OCI-LY7 (cell line): Measurements from ENCODE around the gene CALD1. TPM values are rescaled to one million over a fixed set of nuclear protein-coding genes. Genes with fewer than 3 reads are reported as not detected.

Experiments
- BruUV-seq: library from RNA; stranded (reverse); fragments of 400-500 nt; replicated peaks from 2 replicates; lab custom pipeline; 2021; lab: Mats Ljungman, UMichigan
- CTCF ChIA-PET: fragments of 300-600 bp; sonication (Branson Sonifier 250); formaldehyde crosslinking; loops from one replicate; lab custom pipeline; 2022; ENCODE audit warnings: antibody characterized with exemption; ENCODE audit not compliant: unreplicated experiment; lab: Charles Lee
- POLR2A ChIA-PET: fragments of 300-600 bp; sonication (Branson Sonifier 250); formaldehyde crosslinking; loops from one replicate; lab custom pipeline; 2022; ENCODE audit warnings: antibody characterized with exemption; lab: Charles Lee
- DNase-seq: peaks from one replicate; pipeline ENCODE4 v3.0.0-alpha.2; 2015; ENCODE audit warnings: low spot score
- H2AFZ ChIP-seq: fragments of 200-600 bp; sonication (generic), shearing (Covaris generic); 2 replicates; pipeline ENCODE4 v1.6.1; 2014; ENCODE audit warnings: mild to moderate bottlenecking, antibody characterized with exemption, low read length, moderate library complexity
- H3K27ac ChIP-seq: fragments of 200-600 bp; sonication (generic); 2 replicates; pipeline ENCODE4 v1.5.1; 2014; ENCODE audit warnings: mixed run types, low read depth, mild to moderate bottlenecking, moderate library complexity, low read length, inconsistent platforms; ENCODE audit not compliant: poor library complexity, severe bottlenecking
- H3K36me3 ChIP-seq: fragments of 200-600 bp; sonication (generic); 2 replicates; pipeline ENCODE4 v1.6.1; 2014; ENCODE audit warnings: mild to moderate bottlenecking, antibody characterized with exemption, low read length, moderate library complexity, mixed read lengths; ENCODE audit not compliant: insufficient read depth
- H3K4me1 ChIP-seq: fragments of 200-600 bp; sonication (generic); 2 replicates; pipeline ENCODE4 v1.5.1; 2014; ENCODE audit warnings: mild to moderate bottlenecking, low read length; ENCODE audit not compliant: insufficient read depth, poor library complexity, severe bottlenecking
- H3K4me2 ChIP-seq: fragments of 200-600 bp; sonication (generic); 2 replicates; pipeline ENCODE4 v1.6.1; 2014; ENCODE audit warnings: mild to moderate bottlenecking, low read length
- H3K4me3 ChIP-seq: fragments of 200-600 bp; sonication (generic); 2 replicates; pipeline ENCODE4 v1.5.1; 2014; ENCODE audit warnings: mild to moderate bottlenecking, low read depth, low read length; ENCODE audit not compliant: poor library complexity, severe bottlenecking
- H3K79me2 ChIP-seq: fragments of 200-600 bp; sonication (generic); 2 replicates; pipeline ENCODE4 v1.6.1; 2016; ENCODE audit warnings: low read depth, mild to moderate bottlenecking, low read length, moderate library complexity, mixed read lengths; ENCODE audit not compliant: insufficient read depth
- H3K9me2 ChIP-seq: fragments of 200-600 bp; sonication (generic); 2 replicates; pipeline ENCODE4 v1.6.1; 2016; ENCODE audit warnings: mild to moderate bottlenecking, low read length, mixed read lengths; ENCODE audit not compliant: insufficient read depth
- H3K9me3 ChIP-seq: fragments of 200-600 bp; sonication (generic); 2 replicates; pipeline ENCODE4 v1.6.1; 2014; ENCODE audit warnings: mild to moderate bottlenecking, mixed run types, low read length, mixed read lengths
- H4K20me1 ChIP-seq: fragments of 200-600 bp; sonication (generic); 2 replicates; pipeline ENCODE4 v1.6.1; 2014; ENCODE audit warnings: mild to moderate bottlenecking, antibody characterized with exemption, low read length, moderate library complexity, mixed read lengths; ENCODE audit not compliant: insufficient read depth
- EZH2phosphoT487 ChIP-seq: fragments of 200-600 bp; sonication (generic); IDR thresholded peaks from 2 replicates; pipeline ENCODE4 v1.6.1; 2018; ENCODE audit warnings: low read depth, borderline replicate concordance, mild to moderate bottlenecking, mixed run types, antibody characterized with exemption, low read length, moderate library complexity, mixed read lengths
- intact Hi-C: fragments of 100-400 bp; cut with micrococcal nuclease; formaldehyde crosslinking; loops from one replicate; pipeline ENCODE4 v1.10.0; 2022; ENCODE audit not compliant: unreplicated experiment
- total RNA-seq, 2 experiments: library from RNA; depleted of rRNA in 1 of 2; stranded (reverse); fragments of >200 nt in 1 of 2; shearing (Covaris generic) in 1 of 2; gene quantifications; 2 replicates each; pipeline ENCODE4 v1.2.3, GENCODE V29; 2014 to 2022
- TF ChIP-seq, protein P1 (sequence below): fragments of 200-600 bp; sonication (generic); conservative IDR thresholded peaks from 2 replicates; pipeline ENCODE4 v1.5.1; 2014; ENCODE audit warnings: mild to moderate bottlenecking, antibody characterized with exemption, low read length, moderate library complexity, mixed read lengths

The CALD1 gene
- total RNA-seq, 2 experiments from 2014 or later = 0.25 to 0.49 TPM

DNA sequence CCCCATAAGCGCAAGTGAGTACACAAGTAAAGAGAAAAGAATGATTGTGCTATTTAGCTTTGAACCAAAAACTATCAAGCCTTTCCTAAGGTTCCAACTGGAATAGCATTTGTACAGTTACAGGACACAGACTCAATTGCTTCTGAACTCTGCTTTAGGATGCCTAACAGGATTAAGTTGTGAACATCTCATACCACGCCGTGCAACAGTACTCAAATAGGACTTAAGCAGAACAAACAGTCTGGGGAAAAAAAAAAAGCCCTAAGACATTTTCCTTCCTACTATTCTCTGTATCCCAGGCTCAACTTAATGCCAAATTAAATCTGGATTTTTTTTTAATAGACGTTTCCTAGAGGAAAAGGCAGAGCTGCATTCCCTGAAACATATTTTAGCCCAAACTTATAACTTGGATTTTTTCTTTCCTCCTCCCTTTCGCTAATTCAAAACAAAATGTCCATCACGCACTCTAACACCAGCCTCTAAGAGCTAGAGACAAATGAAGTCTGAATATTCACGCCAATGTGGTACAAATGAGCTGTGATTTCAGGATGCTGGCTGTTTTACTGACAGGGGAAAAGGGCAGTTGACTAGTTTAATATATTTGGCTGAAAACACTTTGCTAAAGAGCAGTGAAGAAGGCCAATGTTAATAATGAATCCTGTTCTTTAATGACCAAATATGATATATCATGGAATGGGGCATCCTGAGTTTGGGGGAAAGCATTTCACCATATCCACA, 68.6 kb downstream of the CALD1 start:
- DNase-seq = no peak
- Histone ChIP-seq H3K9me3 (no peaks in the 10 kb centered on the region), H2AFZ (no peak overlapping the region), H4K20me1 (no peaks in the 10 kb centered on the region), H3K4me1 (no peaks in the 10 kb centered on the region), H3K4me3 (no peak overlapping the region), H3K79me2 (no peaks in the 10 kb centered on the region), H3K27ac (no peak overlapping the region), H3K36me3 (no peaks in the 10 kb centered on the region), H3K9me2 (no peaks in the 10 kb centered on the region), H3K4me2 (no peak overlapping the region)
- TF ChIP-seq EZH2phosphoT487 = no peak
- TF ChIP-seq, protein P1, sequence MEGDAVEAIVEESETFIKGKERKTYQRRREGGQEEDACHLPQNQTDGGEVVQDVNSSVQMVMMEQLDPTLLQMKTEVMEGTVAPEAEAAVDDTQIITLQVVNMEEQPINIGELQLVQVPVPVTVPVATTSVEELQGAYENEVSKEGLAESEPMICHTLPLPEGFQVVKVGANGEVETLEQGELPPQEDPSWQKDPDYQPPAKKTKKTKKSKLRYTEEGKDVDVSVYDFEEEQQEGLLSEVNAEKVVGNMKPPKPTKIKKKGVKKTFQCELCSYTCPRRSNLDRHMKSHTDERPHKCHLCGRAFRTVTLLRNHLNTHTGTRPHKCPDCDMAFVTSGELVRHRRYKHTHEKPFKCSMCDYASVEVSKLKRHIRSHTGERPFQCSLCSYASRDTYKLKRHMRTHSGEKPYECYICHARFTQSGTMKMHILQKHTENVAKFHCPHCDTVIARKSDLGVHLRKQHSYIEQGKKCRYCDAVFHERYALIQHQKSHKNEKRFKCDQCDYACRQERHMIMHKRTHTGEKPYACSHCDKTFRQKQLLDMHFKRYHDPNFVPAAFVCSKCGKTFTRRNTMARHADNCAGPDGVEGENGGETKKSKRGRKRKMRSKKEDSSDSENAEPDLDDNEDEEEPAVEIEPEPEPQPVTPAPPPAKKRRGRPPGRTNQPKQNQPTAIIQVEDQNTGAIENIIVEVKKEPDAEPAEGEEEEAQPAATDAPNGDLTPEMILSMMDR = no peak
- POLR2A ChIA-PET = interaction anchor here (0.6 to 1.4 kb wide), 2 partner anchors 14 to 189 kb away, joined by 3 to 4 read pairs; no protein-coding TSS in a partner anchor
- intact Hi-C loops = no loop called here
- no TSS peak for BruUV-seq
- CTCF ChIA-PET = no interaction called here

DNA sequence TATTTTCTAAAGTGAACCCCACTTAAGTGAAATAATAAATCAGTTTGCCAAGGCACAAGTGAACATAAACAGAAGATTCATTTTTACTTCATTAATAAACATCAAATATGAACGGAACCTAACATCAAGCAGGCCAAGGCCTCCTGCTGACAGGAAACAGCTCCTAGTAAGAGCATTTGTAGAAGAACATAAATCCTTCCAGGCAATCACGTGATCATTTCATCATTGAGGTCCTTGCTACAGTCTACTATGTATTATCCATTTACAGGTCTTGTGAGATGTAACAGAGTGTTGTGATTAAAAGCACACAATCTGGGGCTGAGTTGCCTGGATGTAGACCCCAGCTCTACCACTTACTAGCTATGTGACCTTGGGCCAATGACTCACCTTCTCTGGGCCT, 70.6 kb downstream of the CALD1 start:
- no peak overlapping the region for H3K4me3 ChIP-seq
- CTCF ChIA-PET = no interaction called here
- TF ChIP-seq EZH2phosphoT487 = no peak
- TF ChIP-seq, protein P1 = no peak
- no peak for DNase-seq
- no peaks in the 10 kb centered on the region for H3K36me3 ChIP-seq
- no peaks in the 10 kb centered on the region for H3K79me2 ChIP-seq
- POLR2A ChIA-PET = interaction anchor here (0.7 kb wide), 1 partner anchor 216 kb away, joined by 3 read pairs; no protein-coding TSS in a partner anchor
- no peak overlapping the region for H3K4me2 ChIP-seq
- H3K9me2 ChIP-seq = no peaks in the 10 kb centered on the region
- no peak overlapping the region for H2AFZ ChIP-seq
- no TSS peak for BruUV-seq
- H4K20me1 ChIP-seq = no peaks in the 10 kb centered on the region
- H3K9me3 ChIP-seq = no peaks in the 10 kb centered on the region
- peaks cover 5% of the 10 kb centered on the region for H3K4me1 ChIP-seq
- intact Hi-C loops = no loop called here
- no peak overlapping the region for H3K27ac ChIP-seq

DNA sequence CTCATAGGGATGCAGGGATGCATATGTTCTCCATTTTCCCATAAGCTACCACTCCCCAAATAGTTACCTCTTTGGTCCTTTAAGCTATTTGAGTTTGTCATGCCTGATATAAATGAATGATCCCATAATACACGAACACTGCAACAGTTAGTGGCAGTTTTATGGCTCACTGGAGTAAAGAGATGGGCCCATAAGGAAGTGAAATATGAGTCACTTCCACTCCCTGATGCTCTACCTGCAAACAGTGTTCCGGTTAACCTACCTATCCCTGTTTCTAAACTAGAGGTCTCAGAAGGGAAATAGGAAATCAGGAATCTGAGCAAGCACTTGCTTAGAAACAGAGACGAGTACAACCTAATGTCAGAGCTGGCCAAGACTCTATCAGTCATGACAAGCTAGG, 71.7 kb downstream of the CALD1 start:
- POLR2A ChIA-PET = interaction anchor here (1.3 to 1.4 kb wide), 2 partner anchors 9 to 11 kb away, joined by 3 to 4 read pairs; no protein-coding TSS in a partner anchor
- H3K4me1 ChIP-seq = peaks cover 6% of the 10 kb centered on the region
- no peaks in the 10 kb centered on the region for H3K9me2 ChIP-seq
- no TSS peak for BruUV-seq
- H3K27ac ChIP-seq = no peak overlapping the region
- no peak overlapping the region for H3K4me3 ChIP-seq
- no peak for TF ChIP-seq EZH2phosphoT487
- TF ChIP-seq, protein P1 = no peak
- no peaks in the 10 kb centered on the region for H3K9me3 ChIP-seq
- no peaks in the 10 kb centered on the region for H4K20me1 ChIP-seq
- DNase-seq = no peak
- H2AFZ ChIP-seq = no peak overlapping the region
- CTCF ChIA-PET = no interaction called here
- H3K36me3 ChIP-seq = no peaks in the 10 kb centered on the region
- no peak overlapping the region for H3K4me2 ChIP-seq
- H3K79me2 ChIP-seq = no peaks in the 10 kb centered on the region
- intact Hi-C loops = no loop called here
